Vagina (tissue), 2 donors: ENCODE data around the gene GPC5.

Experiments used
- POLR2A ChIP-seq, 2 donors: fragments of 450-650 bp; IDR thresholded peaks; one replicate each; pipeline ENCODE4 v1.6.1; 2017; ENCODE audit warnings: antibody characterized with exemption in 2 of 2, mild to moderate bottlenecking in 2 of 2, moderate library complexity in 2 of 2
- POLR2AphosphoS5 ChIP-seq, 2 donors: sonication (generic); formaldehyde crosslinking; IDR thresholded peaks; one replicate each; pipeline ENCODE4 v1.9.0; 2017; ENCODE audit warnings: antibody characterized with exemption in 2 of 2, mild to moderate bottlenecking in 2 of 2, low read depth in 1 of 2; ENCODE audit not compliant: insufficient read depth in 1 of 2
- TF ChIP-seq, protein P1 (sequence below), 3 experiments: fragments of 450-650 bp in 2 of 3; fragments of 200-600 bp in 1 of 3; sonication (generic) in 1 of 3; IDR thresholded peaks; one replicate each; pipeline ENCODE4 v1.5.1; 2017 to 2019; ENCODE audit warnings: antibody characterized with exemption in 3 of 3, mild to moderate bottlenecking in 2 of 3, moderate library complexity in 2 of 3

DNA sequence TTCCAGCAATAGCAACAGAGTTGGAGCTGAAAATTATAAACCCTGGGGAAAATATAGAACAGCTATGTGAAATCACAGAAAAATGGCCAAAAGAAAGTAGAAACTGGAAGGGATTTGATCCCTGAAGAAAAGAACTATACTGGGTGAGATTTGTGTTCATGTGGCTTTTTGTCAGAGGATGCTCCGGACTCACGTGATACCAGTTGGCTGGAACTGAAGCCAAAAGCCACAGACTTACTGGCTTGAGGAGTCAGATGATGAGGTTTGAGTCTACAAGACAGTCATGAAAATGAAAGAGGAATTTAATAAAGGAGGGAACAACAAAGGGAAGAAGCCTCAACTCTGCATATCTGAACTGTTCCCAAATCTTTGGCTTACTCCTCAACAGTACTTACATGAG is 427.1 kb downstream of the GPC5 start:
- TF ChIP-seq POLR2AphosphoS5 (IDR thresholded peaks at IDR 0.05; ENCODE audit: insufficient read depth in 1 of 2, low read depth in 1 of 2) (no peak), POLR2A (IDR thresholded peaks at IDR 0.05) (no peak)
- TF ChIP-seq, protein P1, sequence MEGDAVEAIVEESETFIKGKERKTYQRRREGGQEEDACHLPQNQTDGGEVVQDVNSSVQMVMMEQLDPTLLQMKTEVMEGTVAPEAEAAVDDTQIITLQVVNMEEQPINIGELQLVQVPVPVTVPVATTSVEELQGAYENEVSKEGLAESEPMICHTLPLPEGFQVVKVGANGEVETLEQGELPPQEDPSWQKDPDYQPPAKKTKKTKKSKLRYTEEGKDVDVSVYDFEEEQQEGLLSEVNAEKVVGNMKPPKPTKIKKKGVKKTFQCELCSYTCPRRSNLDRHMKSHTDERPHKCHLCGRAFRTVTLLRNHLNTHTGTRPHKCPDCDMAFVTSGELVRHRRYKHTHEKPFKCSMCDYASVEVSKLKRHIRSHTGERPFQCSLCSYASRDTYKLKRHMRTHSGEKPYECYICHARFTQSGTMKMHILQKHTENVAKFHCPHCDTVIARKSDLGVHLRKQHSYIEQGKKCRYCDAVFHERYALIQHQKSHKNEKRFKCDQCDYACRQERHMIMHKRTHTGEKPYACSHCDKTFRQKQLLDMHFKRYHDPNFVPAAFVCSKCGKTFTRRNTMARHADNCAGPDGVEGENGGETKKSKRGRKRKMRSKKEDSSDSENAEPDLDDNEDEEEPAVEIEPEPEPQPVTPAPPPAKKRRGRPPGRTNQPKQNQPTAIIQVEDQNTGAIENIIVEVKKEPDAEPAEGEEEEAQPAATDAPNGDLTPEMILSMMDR (IDR thresholded peaks at IDR 0.05), result no peak
